ENCODE results near the gene C11orf68. TPM values are rescaled to one million over a fixed set of nuclear protein-coding genes. Genes with fewer than 3 reads are reported as not detected.

C11orf68 gene
- total RNA-seq, 1 experiment from 2014 or later: 36.5 TPM

- BruUV-seq (replicated peaks): no TSS peak
- ChIA-PET CTCF (interaction anchor here (0.6 to 1.4 kb wide), 4 partner anchors 8 to 28 kb away, joined by 6 to 10 read pairs (median 9); partner anchors contain the start of gene FIBP), POLR2A (ENCODE audit: unreplicated experiment) (interaction anchor here (0.6 to 1.6 kb wide), 9 partner anchors 13 to 485 kb away, joined by 3 to 34 read pairs (median 5); partner anchors contain the start of genes CCDC85B, FIBP and FOSL1)
- intact Hi-C loops (cut with micrococcal nuclease; ENCODE audit: unreplicated experiment): loop anchor here (1.0 to 5.0 kb wide), 3 partner anchors 13 to 359 kb away; partner anchors contain the start of genes CFL1 and LTBP3
- Histone ChIP-seq H3F3A (ENCODE audit: insufficient read depth, low read depth) (peaks cover 52% of the 10 kb centered on the region), H3K79me2 (ENCODE audit: low read depth) (peaks cover 41% of the 10 kb centered on the region), H3K9me2 (ENCODE audit: insufficient read depth) (no peaks in the 10 kb centered on the region), H3K9me3 (ENCODE audit: insufficient read depth, low read depth) (no peaks in the 10 kb centered on the region), H2AFZ (no peak overlapping the region), H3K27ac (peak overlapping the region; percentile 90), H3K4me3 (peak overlapping the region; percentile 89), H3K4me2 (peak overlapping the region; percentile 90), H3K36me3 (ENCODE audit: low read depth) (no peaks in the 10 kb centered on the region), H4K20me1 (ENCODE audit: insufficient read depth) (no peaks in the 10 kb centered on the region), H3K27me3 (ENCODE audit: insufficient read depth, low read depth) (no peaks in the 10 kb centered on the region), H3K4me1 (replicated peaks; ENCODE audit: insufficient read depth) (peaks cover 79% of the 10 kb centered on the region)
- TF ChIP-seq, protein P1, sequence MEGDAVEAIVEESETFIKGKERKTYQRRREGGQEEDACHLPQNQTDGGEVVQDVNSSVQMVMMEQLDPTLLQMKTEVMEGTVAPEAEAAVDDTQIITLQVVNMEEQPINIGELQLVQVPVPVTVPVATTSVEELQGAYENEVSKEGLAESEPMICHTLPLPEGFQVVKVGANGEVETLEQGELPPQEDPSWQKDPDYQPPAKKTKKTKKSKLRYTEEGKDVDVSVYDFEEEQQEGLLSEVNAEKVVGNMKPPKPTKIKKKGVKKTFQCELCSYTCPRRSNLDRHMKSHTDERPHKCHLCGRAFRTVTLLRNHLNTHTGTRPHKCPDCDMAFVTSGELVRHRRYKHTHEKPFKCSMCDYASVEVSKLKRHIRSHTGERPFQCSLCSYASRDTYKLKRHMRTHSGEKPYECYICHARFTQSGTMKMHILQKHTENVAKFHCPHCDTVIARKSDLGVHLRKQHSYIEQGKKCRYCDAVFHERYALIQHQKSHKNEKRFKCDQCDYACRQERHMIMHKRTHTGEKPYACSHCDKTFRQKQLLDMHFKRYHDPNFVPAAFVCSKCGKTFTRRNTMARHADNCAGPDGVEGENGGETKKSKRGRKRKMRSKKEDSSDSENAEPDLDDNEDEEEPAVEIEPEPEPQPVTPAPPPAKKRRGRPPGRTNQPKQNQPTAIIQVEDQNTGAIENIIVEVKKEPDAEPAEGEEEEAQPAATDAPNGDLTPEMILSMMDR (conservative IDR thresholded peaks at IDR 0.05): no peak
- no peak for TF ChIP-seq EZH2 (IDR thresholded peaks at IDR 0.05; ENCODE audit: low read depth)
- peak; percentile 96 to 97 for DNase-seq
Measured at GRCh38 chr11:65915821-65916251, 3.0 kb downstream of the C11orf68 start.

- Histone ChIP-seq H3K27ac (peak overlapping the region; percentile 90), H3K4me3 (peak overlapping the region; percentile 89; the same call in 1 of the 2 replicates), H3K36me3 (ENCODE audit: low read depth) (no peaks in the 10 kb centered on the region), H3K4me1 (replicated peaks; ENCODE audit: insufficient read depth) (peaks cover 77% of the 10 kb centered on the region), H3K9me2 (ENCODE audit: insufficient read depth) (no peaks in the 10 kb centered on the region), H3F3A (ENCODE audit: insufficient read depth, low read depth) (peaks cover 57% of the 10 kb centered on the region), H3K4me2 (peak overlapping the region; percentile 90), H4K20me1 (ENCODE audit: insufficient read depth) (no peaks in the 10 kb centered on the region), H3K27me3 (ENCODE audit: insufficient read depth, low read depth) (no peaks in the 10 kb centered on the region), H3K9me3 (ENCODE audit: insufficient read depth, low read depth) (no peaks in the 10 kb centered on the region), H2AFZ (no peak overlapping the region), H3K79me2 (ENCODE audit: low read depth) (peaks cover 36% of the 10 kb centered on the region)
- CTCF ChIA-PET: interaction anchor here (0.9 to 1.4 kb wide), 2 partner anchors 25 to 27 kb away, joined by 9 read pairs; partner anchors contain the start of gene FIBP
- DNase-seq: peak in 1 of 2 experiments; percentile 71
- intact Hi-C loops (cut with micrococcal nuclease; ENCODE audit: unreplicated experiment): loop anchor here (1.0 to 5.0 kb wide), 2 partner anchors 12 to 358 kb away; partner anchors contain the start of gene LTBP3
- POLR2A ChIA-PET (ENCODE audit: unreplicated experiment): interaction anchor here (0.6 to 1.6 kb wide), 9 partner anchors 12 to 486 kb away, joined by 3 to 34 read pairs (median 6); partner anchors contain the start of genes CCDC85B, FIBP and FOSL1
- no TSS peak for BruUV-seq (replicated peaks)
- TF ChIP-seq EZH2 (IDR thresholded peaks at IDR 0.05; ENCODE audit: low read depth): no peak
- TF ChIP-seq, protein P1 (conservative IDR thresholded peaks at IDR 0.05): no peak
Measured at GRCh38 chr11:65915101-65915820, 3.6 kb downstream of the C11orf68 start.

GRCh38 chr11:65912845-65913244, 6.0 kb downstream of the C11orf68 start:
- peaks cover 20% of the 10 kb centered on the region for H3K79me2 ChIP-seq (ENCODE audit: low read depth)
- no peak overlapping the region for H3K4me3 ChIP-seq

More at GRCh38 chr11:65912845-65913244, 6.0 kb downstream of the C11orf68 start:
- Histone ChIP-seq H3K27ac (peak overlapping the region; percentile 67), H3K4me1 (replicated peaks; ENCODE audit: insufficient read depth) (peaks cover 80% of the 10 kb centered on the region), H3K4me2 (peak overlapping the region; percentile 63), H4K20me1 (ENCODE audit: insufficient read depth) (no peaks in the 10 kb centered on the region), H3K27me3 (ENCODE audit: insufficient read depth, low read depth) (no peaks in the 10 kb centered on the region), H3F3A (ENCODE audit: insufficient read depth, low read depth) (peaks cover 66% of the 10 kb centered on the region), H2AFZ (no peak overlapping the region), H3K36me3 (ENCODE audit: low read depth) (no peaks in the 10 kb centered on the region), H3K9me2 (ENCODE audit: insufficient read depth) (no peaks in the 10 kb centered on the region), H3K9me3 (ENCODE audit: insufficient read depth, low read depth) (no peaks in the 10 kb centered on the region)
- TF ChIP-seq, protein P1 (conservative IDR thresholded peaks at IDR 0.05): no peak
- BruUV-seq (replicated peaks): no TSS peak
- intact Hi-C loops (cut with micrococcal nuclease; ENCODE audit: unreplicated experiment): no loop called here
- ChIA-PET CTCF (no interaction called here), POLR2A (ENCODE audit: unreplicated experiment) (interaction anchor here (0.5 to 0.9 kb wide), 5 partner anchors 10 to 56 kb away, joined by 3 to 10 read pairs (median 3); partner anchors contain the start of gene CCDC85B)
- DNase-seq: peak in 1 of 2 experiments; percentile 48
